Activated CD4-positive, alpha-beta T cell treated with anti-CD3 and anti-CD28 coated beads, Interleukin-2, amount 50 U/mL, for 24 hours (primary cell): ENCODE data around the gene RCC1.
"Not testable (repeated sequence)": the region's sequence is repeated elsewhere in the genome, so short reads cannot be mapped to it uniquely, and the experiment has no call there.

Source experiments
- DNase-seq, 2 donors: peaks; one replicate each; pipeline ENCODE4 v3.0.0-alpha.2; 2020; ENCODE audit warnings: low read depth in 1 of 2, low spot score in 1 of 2

RCC1 gene

GRCh38 chr1:28540651-28541050, 34.8 kb downstream of the RCC1 start:
- no peak for DNase-seq

GRCh38 chr1:28541414-28542015, 35.7 kb downstream of the RCC1 start:
- not testable (repeated sequence) for DNase-seq

- no peak for DNase-seq
These were observed 39.4 kb downstream of the RCC1 start for GRCh38 chr1:28545246-28545628.

- DNase-seq: no peak
These were observed 42.5 kb downstream of the RCC1 start for GRCh38 chr1:28548318-28548717.

- no peak for DNase-seq
These were observed 45.5 kb downstream of the RCC1 start for GRCh38 chr1:28551381-28551780.

GRCh38 chr1:28552758-28553663, 47.2 kb downstream of the RCC1 start, which contains the start of gene TRNAU1AP:
Gene TRNAU1AP, plus strand, starts transcription at chr1:28553085. Its CDS starts 26 bp downstream, at chr1:28553111.
- peak; percentile 92 to 97 for DNase-seq

GRCh38 chr1:28560886-28561285, 55.0 kb downstream of the RCC1 start:
- DNase-seq: no peak

- no peak for DNase-seq
These were observed 58.5 kb downstream of the RCC1 start for GRCh38 chr1:28564310-28564709.

GRCh38 chr1:28565040-28565439, 59.2 kb downstream of the RCC1 start:
- DNase-seq: no peak

- no peak for DNase-seq
These were observed 59.9 kb downstream of the RCC1 start for GRCh38 chr1:28565726-28566125.

GRCh38 chr1:28566931-28567330, 61.1 kb downstream of the RCC1 start:
- no peak for DNase-seq

- DNase-seq: no peak
These were observed 66.1 kb downstream of the RCC1 start for GRCh38 chr1:28571911-28572310.

- not testable (repeated sequence) for DNase-seq
These were observed 67.0 kb downstream of the RCC1 start for GRCh38 chr1:28572891-28573290.

- no peak for DNase-seq
These were observed 67.7 kb downstream of the RCC1 start for GRCh38 chr1:28573564-28573963.

GRCh38 chr1:28577052-28577678, 71.3 kb downstream of the RCC1 start:
- peak; percentile 35 to 44 for DNase-seq

- no peak for DNase-seq
These were observed 72.1 kb downstream of the RCC1 start for GRCh38 chr1:28577738-28578536.

- DNase-seq: no peak
These were observed 72.9 kb downstream of the RCC1 start for GRCh38 chr1:28578696-28579218.

- no peak for DNase-seq
These were observed 73.6 kb downstream of the RCC1 start for GRCh38 chr1:28579401-28579800.

GRCh38 chr1:28580722-28581530, 75.1 kb downstream of the RCC1 start:
- peak; percentile 51 to 53 for DNase-seq
